HUES6 (cell line): ENCODE measurements around the gene CRYBA2.

Experiments
- H3K27ac ChIP-seq: 2 replicates; pipeline ENCODE4 v1.7.0; 2013; ENCODE audit warnings: low read depth, mild to moderate bottlenecking, low read length, inconsistent platforms
- H3K27me3 ChIP-seq: 2 replicates; pipeline ENCODE4 v1.6.1; 2013; ENCODE audit warnings: low read length; ENCODE audit not compliant: control insufficient read depth, insufficient read depth
- H3K36me3 ChIP-seq: 2 replicates; pipeline ENCODE4 v1.6.1; 2013; ENCODE audit warnings: low read length; ENCODE audit not compliant: control insufficient read depth, insufficient read depth
- H3K4me1 ChIP-seq: 2 replicates; pipeline ENCODE4 v1.6.1; 2013; ENCODE audit warnings: low read length; ENCODE audit not compliant: control insufficient read depth, insufficient read depth
- H3K4me3 ChIP-seq: 2 replicates; pipeline ENCODE4 v1.5.1; 2013; ENCODE audit warnings: low read depth, low read length
- H3K9ac ChIP-seq: one replicate; pipeline ENCODE4 v1.6.1; 2013; ENCODE audit warnings: mild to moderate bottlenecking, low read length
- H3K9me3 ChIP-seq: 2 replicates; pipeline ENCODE4 v1.6.1; 2013; ENCODE audit warnings: low read depth, low read length; ENCODE audit not compliant: control insufficient read depth, insufficient read depth

The CRYBA2 gene, protein sequence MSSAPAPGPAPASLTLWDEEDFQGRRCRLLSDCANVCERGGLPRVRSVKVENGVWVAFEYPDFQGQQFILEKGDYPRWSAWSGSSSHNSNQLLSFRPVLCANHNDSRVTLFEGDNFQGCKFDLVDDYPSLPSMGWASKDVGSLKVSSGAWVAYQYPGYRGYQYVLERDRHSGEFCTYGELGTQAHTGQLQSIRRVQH

DNA sequence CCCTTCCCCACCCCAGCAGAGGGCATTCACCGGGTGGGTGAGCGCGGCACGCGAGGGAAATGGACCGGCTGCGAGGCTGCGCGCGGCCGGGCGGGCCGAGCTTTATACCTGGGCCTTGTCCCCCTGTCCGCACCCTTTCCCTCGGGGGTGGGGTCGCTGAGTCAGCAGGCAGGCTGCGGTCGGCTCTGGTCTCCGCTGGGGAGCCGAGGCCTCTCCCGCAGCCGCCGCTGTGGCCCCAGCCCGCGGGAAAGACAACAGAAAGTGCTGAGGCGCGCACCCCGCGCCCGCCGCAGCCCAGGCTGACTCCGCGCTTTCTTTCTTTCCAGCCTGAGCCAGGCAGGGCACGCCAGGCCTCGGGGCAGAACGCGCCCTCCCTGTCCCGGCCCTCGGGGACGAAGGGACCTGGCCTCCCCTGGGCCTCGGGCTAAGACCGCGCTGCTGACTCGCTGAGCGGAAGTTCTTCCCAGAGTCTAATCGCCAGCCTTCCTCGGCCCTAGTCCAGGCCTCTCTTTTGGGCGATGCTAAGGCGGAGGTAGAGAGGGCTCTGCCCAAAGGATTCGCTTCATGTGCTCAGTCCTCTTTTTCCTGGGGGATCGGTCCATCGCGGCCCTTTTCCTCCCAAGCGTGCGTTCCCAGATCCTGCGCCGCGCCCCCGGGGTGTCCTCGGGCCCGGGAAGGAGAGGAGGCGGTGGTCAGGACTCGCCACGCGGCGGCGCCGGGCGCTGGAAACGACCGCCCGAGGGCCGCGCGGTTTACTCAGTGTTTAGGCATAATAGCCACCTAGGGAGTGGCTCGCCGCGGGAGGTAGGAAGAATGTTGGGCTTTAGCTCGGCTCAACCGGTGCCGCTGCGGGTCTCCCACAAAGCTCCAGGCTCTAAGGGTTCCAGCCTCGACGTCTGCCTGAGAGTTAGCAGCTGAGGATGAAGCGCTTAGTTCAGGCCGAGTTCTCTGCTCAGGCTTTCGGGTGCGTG is at the start of gene CRYBA2:
Gene CRYBA2 (minus strand): TSS at position 78 of the 971 bp plus-strand sequence. CDS start 246 bp downstream, outside the sequence.
- no peaks in the 10 kb centered on the region for H3K36me3 ChIP-seq
- peaks cover 100% of the 10 kb centered on the region for H3K27me3 ChIP-seq
- H3K27ac ChIP-seq = no peak within 1 kb of the TSS
- peak within 1 kb of the TSS; percentile 53 for H3K4me3 ChIP-seq
- peak within 1 kb of the TSS; percentile 13 for H3K9ac ChIP-seq
- H3K9me3 ChIP-seq = no peaks in the 10 kb centered on the region
- H3K4me1 ChIP-seq = peaks cover 23% of the 10 kb centered on the region

DNA sequence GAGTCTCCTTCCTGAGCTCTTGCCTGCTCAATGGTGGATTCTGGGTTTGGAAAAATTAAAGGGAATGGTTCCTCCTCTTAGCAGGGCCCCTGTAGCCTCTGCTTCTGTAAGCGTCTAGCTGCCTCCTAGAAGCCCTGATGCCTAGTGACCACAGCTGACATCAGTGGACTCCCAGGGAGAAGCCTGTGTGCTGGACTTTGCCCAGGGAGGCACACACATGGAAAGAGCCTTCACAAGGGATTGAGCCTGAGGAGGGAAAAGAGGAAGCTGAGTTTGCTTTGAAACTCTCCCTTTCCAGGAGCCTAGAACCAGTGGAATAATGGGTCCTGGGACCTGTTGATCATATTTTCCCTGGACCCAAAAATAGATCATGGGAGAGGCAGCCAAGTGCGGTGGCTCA is 49.5 kb upstream of the CRYBA2 start:
- no peaks in the 10 kb centered on the region for H3K9me3 ChIP-seq
- no peak overlapping the region for H3K9ac ChIP-seq
- H3K36me3 ChIP-seq = no peaks in the 10 kb centered on the region
- no peak overlapping the region for H3K4me3 ChIP-seq
- H3K27me3 ChIP-seq = peaks cover 87% of the 10 kb centered on the region
- H3K27ac ChIP-seq = no peak overlapping the region
- no peaks in the 10 kb centered on the region for H3K4me1 ChIP-seq

DNA sequence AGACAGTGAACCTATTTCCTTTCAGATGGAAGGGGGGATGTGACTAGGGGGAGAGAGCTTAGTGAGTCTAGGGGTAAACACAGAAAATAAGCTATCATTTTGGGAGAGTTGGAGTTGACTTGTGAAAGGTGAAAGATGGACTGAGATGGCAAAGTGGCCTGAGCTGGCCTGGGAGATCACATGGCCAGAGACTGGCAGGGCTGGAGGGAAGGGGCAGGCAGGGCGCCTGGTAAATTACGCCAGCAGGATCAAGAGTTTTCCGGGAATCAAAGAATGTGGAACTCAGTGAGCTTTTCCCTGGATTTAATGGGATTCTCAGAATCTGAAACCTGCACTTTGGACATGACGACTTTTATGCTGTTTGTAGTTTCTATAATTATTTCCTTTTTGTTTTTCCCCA is 48.9 kb upstream of the CRYBA2 start:
- Histone ChIP-seq H3K4me1 (no peaks in the 10 kb centered on the region), H3K27ac (no peak overlapping the region), H3K36me3 (no peaks in the 10 kb centered on the region), H3K27me3 (peaks cover 87% of the 10 kb centered on the region), H3K9me3 (no peaks in the 10 kb centered on the region), H3K9ac (no peak overlapping the region), H3K4me3 (no peak overlapping the region)

DNA sequence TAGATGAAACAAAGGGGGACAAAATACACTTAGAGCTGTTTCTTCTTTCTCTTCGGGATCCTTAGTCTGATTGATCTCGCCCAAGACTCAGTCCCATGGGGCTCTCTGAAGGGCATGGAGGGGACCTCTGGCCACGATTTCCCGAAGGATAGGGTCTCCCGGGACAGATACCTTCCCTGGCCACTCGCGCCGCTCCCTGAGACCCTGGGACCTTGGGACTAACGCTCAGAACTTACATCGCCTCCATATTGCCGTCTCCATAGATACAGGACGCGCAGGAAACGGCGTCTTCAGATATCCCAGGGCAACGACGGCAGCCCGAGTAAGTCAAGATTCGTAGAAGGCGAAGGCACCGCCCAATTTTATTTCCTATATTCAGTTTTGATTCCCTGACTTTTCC is 48.0 kb upstream of the CRYBA2 start, which contains the start of gene CFAP65:
Gene CFAP65 (minus strand): TSS at position 265 of the 400 bp plus-strand sequence. CDS start 2,468 bp downstream, outside the sequence.
- no peaks in the 10 kb centered on the region for H3K36me3 ChIP-seq
- no peak within 1 kb of the TSS for H3K9ac ChIP-seq
- H3K27ac ChIP-seq = no peak within 1 kb of the TSS
- H3K27me3 ChIP-seq = peaks cover 84% of the 10 kb centered on the region
- no peaks in the 10 kb centered on the region for H3K4me1 ChIP-seq
- H3K4me3 ChIP-seq = peak within 1 kb of the TSS; percentile 71
- no peaks in the 10 kb centered on the region for H3K9me3 ChIP-seq

DNA sequence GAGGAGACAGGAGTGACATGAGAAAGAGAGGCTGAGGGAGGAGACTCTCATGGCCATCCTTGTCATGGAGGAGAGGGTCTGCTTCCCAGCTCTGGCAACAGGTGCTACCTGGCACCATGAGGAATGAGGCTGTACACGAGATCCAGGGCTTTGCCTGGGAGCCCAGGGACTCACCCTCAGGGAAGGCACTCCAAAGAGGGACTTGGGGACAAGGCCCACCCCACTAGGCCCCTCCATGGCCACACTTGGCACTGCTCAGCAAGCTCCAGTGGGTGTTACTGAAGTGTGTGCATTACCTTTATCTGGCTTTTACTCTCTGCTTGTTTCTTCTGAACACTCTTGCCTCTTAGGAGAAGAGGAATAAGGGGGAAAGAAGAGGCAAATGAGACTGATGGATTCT is 45.4 kb upstream of the CRYBA2 start:
- H3K27me3 ChIP-seq = peaks cover 86% of the 10 kb centered on the region

DNA sequence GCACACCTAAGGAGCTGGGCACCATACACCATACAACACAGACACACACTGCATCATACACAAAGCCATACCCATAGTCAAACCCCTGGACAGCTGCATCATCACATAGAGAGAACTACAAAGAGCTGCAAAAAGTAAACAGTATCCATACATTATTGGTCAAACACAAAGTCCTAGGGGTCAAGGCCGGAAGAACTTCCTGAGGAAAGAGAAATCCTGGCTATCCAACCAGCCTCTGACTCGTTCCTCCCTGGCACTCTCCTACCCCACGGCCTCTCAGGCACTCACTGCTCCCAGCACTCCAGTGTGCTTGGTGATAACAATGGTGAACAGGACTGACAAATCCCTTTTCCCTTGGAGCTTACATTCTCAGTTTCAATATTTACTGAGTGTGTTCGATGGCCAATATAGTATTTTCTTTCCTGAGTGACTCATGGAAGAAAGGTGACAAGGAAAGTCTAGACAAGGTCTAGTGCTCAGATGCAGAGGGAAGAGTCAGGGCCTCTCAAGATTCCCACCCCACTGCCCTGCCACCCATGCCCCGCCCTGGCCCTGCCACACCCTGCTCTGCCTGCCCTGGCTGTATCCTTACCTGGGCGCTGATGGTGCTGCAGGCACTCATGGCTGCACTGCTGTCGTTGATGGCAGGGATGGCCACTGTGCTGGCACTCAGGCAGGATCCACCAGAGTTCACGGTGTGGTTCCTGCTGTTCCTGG is 44.7 kb upstream of the CRYBA2 start:
- H3K4me1 ChIP-seq = no peaks in the 10 kb centered on the region
- H3K27me3 ChIP-seq = peaks cover 82% of the 10 kb centered on the region
- no peaks in the 10 kb centered on the region for H3K36me3 ChIP-seq
- H3K27ac ChIP-seq = no peak overlapping the region
- H3K4me3 ChIP-seq = no peak overlapping the region
- no peak overlapping the region for H3K9ac ChIP-seq
- no peaks in the 10 kb centered on the region for H3K9me3 ChIP-seq

More for the DNA sequence above, 45.4 kb upstream of the CRYBA2 start:
- no peaks in the 10 kb centered on the region for H3K36me3 ChIP-seq
- no peak overlapping the region for H3K27ac ChIP-seq
- no peak overlapping the region for H3K9ac ChIP-seq
- no peak overlapping the region for H3K4me3 ChIP-seq
- H3K4me1 ChIP-seq = no peaks in the 10 kb centered on the region
- H3K9me3 ChIP-seq = no peaks in the 10 kb centered on the region

DNA sequence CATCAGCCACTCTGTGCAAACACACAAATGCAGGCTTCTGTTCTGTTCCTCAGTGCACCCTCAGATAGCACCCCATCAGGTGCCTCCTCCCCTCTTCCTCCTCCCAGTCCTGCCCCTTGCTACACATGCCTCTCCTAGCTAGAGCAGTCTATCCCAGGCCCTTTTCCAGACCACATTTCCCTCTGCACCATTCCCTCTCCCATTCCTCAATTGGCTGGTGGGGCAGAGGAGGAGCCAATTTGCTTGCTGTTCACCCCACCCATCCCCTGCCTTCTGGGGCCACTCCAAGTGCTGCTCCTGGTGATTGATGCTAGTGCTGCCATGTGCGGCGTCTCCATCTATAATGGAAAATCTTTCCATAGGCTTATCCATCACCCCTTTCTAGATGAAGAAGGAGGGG is 42.7 kb upstream of the CRYBA2 start:
- no peak overlapping the region for H3K9ac ChIP-seq
- no peaks in the 10 kb centered on the region for H3K9me3 ChIP-seq
- H3K4me1 ChIP-seq = no peaks in the 10 kb centered on the region
- peaks cover 70% of the 10 kb centered on the region for H3K27me3 ChIP-seq
- H3K4me3 ChIP-seq = no peak overlapping the region
- H3K27ac ChIP-seq = no peak overlapping the region
- no peaks in the 10 kb centered on the region for H3K36me3 ChIP-seq

DNA sequence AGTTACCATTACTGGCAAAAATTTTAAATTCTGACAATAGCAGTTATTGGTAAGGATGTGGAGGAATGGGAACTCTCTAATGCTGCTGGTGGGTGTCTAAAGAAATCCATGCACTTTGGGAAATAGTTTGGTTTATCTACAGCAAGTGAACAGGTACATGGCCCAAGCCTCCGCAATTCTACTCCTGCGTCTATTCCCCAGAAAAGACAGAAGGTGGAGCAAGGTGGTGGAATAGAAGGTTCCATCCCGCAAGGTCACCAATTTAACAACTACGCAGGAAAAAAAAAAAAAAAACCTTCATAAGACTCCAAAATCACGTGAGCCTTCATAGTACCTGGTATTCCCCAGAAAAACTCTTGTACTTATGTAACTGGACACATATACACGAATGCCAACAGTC is 41.6 kb upstream of the CRYBA2 start:
- Histone ChIP-seq H3K9ac (no peak overlapping the region), H3K27ac (no peak overlapping the region), H3K36me3 (no peaks in the 10 kb centered on the region), H3K4me3 (no peak overlapping the region), H3K27me3 (peaks cover 60% of the 10 kb centered on the region), H3K9me3 (no peaks in the 10 kb centered on the region), H3K4me1 (no peaks in the 10 kb centered on the region)

DNA sequence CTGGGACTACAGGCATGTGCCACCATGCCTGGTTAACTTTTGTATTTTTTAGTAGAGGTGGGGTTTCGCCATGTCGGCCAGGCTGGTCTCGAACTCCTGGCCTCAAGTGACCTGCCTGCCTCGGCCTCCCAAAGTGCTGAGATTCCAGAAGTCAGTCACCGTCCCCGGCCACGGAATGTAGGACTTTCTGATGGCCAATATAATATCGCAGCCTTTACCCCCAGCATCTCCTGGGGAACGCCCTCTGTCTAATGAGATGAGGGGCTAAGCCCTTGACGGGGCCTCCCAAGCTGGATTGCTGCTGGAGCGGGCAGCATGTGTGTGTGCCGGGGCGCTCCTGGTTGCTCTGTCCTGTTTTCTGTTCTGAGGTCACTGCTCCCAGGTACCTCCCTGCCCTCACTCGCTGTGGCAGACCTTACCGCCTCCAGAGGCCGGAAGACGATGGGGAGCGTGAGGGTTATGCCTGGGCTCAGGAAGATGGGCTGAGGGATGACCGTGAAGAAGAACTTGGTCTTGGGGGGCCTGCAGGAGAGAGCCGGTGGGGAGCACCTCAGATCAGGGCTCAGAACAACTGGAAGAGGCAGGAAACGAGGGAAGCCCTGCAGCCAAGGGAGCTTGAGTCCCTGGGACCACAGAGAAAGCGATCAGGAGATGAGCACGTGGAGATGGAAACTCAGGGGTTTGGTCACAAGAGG is 39.0 kb upstream of the CRYBA2 start:
- H3K27me3 ChIP-seq = peaks cover 46% of the 10 kb centered on the region
- no peak overlapping the region for H3K4me3 ChIP-seq
- H3K9me3 ChIP-seq = no peaks in the 10 kb centered on the region
- no peak overlapping the region for H3K27ac ChIP-seq
- no peak overlapping the region for H3K9ac ChIP-seq
- H3K4me1 ChIP-seq = no peaks in the 10 kb centered on the region
- no peaks in the 10 kb centered on the region for H3K36me3 ChIP-seq

DNA sequence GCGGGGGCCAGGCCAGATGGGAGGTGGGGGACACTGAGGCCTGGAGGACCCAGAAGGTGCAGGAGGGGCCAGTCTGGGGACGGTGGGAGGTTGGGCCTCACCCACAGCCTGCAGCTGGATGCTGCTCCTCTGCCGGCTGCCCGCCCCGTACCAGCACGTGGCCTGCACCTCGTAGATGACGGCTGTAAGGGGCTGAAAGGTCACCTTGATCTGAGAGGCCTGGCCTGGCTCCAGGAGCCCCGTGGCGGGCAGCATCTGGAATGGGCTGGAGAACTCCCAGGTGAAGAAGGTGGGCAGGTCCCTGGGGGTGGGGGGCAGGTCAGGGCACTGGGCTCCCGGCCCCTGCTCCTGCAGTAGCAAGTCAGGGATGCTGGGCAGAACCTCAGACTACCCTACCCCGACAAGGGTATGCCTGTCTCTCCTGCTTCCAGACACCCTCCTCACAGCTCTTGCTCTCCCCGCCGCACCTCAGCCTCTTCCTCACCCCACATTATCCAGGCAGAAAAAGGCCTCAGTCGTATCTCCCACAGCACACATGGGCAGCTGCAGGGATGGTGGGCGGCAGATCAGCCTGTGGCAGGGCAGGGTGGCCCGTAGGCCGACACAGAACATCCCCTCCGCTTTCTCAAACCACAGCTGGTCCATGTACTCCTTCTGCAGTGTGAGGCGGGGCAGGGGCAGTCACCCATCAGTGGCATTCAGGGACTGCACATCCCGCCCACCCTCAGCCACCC is 38.0 kb upstream of the CRYBA2 start:
- H3K9me3 ChIP-seq = no peaks in the 10 kb centered on the region
- H3K27me3 ChIP-seq = peaks cover 42% of the 10 kb centered on the region
- H3K4me1 ChIP-seq = no peaks in the 10 kb centered on the region
- H3K4me3 ChIP-seq = no peak overlapping the region
- H3K9ac ChIP-seq = no peak overlapping the region
- no peak overlapping the region for H3K27ac ChIP-seq
- no peaks in the 10 kb centered on the region for H3K36me3 ChIP-seq
